OCI-LY7 (cell line): ENCODE data around the gene COA3.

Experiments used
- EZH2phosphoT487 ChIP-seq: fragments of 200-600 bp; sonication (generic); IDR thresholded peaks from 2 replicates; pipeline ENCODE4 v1.6.1; 2018; ENCODE audit warnings: low read depth, borderline replicate concordance, mild to moderate bottlenecking, mixed run types, antibody characterized with exemption, low read length, moderate library complexity, mixed read lengths
- TF ChIP-seq, protein P1 (sequence below): fragments of 200-600 bp; sonication (generic); conservative IDR thresholded peaks from 2 replicates; pipeline ENCODE4 v1.5.1; 2014; ENCODE audit warnings: mild to moderate bottlenecking, antibody characterized with exemption, low read length, moderate library complexity, mixed read lengths

DNA sequence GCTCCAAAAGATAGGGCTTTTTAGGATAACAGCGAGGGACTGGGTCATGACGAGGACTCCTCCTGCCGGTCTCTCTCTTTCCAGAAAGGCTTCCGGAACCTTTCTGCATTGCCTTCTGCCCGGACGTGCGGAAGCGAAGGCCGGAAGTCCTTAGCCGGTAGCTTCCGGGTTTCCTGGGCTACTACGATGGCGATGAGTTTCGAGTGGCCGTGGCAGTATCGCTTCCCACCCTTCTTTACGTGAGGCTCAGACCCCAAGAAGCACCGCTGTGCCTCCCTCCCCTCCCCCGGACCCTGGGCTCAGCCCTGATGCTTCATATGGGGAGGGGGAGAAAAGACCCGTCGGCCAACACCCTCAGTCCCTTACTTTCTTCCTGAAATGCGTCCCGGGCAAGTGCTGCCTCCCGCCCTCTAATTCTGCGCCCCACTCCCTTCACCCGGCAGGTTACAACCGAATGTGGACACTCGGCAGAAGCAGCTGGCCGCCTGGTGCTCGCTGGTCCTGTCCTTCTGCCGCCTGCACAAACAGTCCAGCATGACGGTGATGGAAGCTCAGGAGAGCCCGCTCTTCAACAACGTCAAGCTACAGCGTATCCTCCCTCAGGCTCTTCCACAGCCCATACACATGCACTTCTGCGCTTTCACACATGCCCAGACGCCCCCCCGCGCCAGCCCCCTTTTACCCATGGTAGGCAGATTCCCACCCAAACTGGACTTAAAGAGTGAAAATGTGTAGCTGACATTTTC, 25.0 kb downstream of the COA3 start, which contains the start of gene VPS25:
- TF ChIP-seq, protein P1, sequence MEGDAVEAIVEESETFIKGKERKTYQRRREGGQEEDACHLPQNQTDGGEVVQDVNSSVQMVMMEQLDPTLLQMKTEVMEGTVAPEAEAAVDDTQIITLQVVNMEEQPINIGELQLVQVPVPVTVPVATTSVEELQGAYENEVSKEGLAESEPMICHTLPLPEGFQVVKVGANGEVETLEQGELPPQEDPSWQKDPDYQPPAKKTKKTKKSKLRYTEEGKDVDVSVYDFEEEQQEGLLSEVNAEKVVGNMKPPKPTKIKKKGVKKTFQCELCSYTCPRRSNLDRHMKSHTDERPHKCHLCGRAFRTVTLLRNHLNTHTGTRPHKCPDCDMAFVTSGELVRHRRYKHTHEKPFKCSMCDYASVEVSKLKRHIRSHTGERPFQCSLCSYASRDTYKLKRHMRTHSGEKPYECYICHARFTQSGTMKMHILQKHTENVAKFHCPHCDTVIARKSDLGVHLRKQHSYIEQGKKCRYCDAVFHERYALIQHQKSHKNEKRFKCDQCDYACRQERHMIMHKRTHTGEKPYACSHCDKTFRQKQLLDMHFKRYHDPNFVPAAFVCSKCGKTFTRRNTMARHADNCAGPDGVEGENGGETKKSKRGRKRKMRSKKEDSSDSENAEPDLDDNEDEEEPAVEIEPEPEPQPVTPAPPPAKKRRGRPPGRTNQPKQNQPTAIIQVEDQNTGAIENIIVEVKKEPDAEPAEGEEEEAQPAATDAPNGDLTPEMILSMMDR: no peak; the same call in 1 of the 2 replicates
- TF ChIP-seq EZH2phosphoT487: no peak
